GM12864 (cell line): ENCODE results near the gene MCM5.

Source experiments
- DNase-seq: peaks from one replicate; pipeline ENCODE4 v3.0.0-alpha.2; 2011; ENCODE audit warnings: low read depth
- H3K4me3 ChIP-seq: 2 replicates; pipeline ENCODE4 v1.5.1; 2011; ENCODE audit warnings: mild to moderate bottlenecking, low read depth, low read length, control low read depth
- CTCF ChIP-seq: IDR thresholded peaks from 2 replicates; pipeline ENCODE4 v1.5.1; 2011; ENCODE audit warnings: low read depth, mild to moderate bottlenecking, moderate library complexity, low read length, control low read depth, inconsistent platforms; ENCODE audit errors: missing control alignments

MCM5 gene

DNA sequence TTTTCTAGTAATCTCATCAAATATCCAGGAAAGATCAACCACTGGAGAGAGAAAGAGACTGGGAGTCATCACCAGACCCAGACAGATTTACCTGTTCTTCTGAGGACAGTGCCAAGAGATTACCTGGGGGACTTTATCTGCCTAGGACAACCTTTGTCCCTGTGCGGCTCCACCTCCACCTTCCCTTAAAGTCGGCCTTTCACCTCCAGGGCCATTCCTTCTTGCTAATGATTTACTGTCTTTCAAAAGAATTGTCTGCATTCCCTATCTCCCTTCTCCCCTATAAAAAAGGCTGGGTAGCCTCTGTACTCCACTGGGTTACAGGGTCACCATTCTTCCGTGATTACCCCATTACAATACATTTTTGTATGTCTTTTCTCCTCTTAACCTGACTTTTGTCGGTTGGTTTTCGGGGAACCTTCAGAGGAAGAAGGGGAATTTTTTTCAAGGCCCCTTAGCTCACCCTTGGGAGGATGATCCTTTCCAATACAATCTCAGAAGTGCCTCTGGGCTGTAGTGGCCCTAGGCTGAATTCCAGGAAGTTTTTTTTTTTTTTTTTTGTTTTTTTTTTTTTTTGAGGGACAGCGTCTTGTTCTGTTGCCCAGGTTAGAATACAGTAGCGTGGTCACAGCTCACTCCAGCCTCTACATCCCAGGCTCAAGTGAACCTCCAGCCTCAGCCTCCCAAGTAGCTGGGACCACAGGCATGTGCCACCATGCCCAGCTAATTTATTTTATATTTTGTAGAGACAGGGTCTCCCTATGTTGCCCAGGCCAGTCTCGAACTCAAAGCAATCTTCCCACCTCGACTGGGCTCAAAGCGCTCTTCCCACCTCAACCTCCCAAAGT is 20.6 kb upstream of the MCM5 start:
- no peak for DNase-seq
- H3K4me3 ChIP-seq: no peak overlapping the region
- TF ChIP-seq CTCF: no peak

GRCh38 chr22:35380013-35380412 is 19.9 kb upstream of the MCM5 start:
- no peak for DNase-seq
- H3K4me3 ChIP-seq: no peak overlapping the region
- TF ChIP-seq CTCF: no peak

DNA sequence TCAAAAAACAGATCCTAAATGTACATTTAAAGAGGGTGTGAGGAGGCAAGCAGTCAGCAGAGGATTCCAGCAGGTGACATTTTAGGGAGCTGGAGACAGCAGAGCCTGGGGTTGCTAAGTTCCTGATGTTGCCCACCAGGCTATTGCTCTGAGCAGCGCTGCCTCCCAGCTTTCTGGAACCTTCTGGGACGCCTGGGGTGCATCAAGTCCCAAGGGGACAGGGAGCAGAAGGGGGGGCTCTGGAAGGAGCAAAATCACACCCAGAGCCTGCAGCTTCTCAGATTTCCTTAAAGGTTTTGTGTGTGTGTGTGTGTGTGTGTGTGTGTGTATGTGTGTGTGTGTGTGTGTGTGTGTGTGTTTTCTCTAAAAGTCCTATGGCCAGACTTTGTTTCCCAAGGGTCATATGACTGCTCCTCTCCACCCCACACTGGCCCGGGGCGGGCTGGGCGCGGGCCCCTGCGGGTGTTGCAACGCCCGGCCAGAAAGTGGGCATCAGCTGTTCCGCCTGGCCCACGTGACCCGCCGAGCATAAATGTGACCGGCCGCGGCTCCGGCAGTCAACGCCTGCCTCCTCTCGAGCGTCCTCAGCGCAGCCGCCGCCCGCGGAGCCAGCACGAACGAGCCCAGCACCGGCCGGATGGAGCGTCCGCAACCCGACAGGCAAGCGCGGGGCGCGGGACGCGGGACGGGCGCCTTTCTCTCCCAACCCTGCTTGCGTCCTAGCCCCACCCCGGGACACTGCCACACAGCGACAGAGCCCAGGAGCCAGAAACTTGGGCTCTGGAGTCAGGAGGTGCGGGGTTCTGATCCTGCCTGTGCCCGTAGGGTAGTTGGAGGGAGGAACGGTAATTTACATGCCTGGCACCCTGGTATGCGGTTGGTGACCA is 19.2 kb upstream of the MCM5 start, which contains the start of gene HMOX1:
HMOX1 (plus strand) TSS at position 560 of the 887 bp plus-strand sequence; CDS start at position 638, 78 bp downstream.
- H3K4me3 ChIP-seq: peak within 1 kb of the TSS; percentile 70
- no peak for TF ChIP-seq CTCF
- peak; percentile 43 for DNase-seq

DNA sequence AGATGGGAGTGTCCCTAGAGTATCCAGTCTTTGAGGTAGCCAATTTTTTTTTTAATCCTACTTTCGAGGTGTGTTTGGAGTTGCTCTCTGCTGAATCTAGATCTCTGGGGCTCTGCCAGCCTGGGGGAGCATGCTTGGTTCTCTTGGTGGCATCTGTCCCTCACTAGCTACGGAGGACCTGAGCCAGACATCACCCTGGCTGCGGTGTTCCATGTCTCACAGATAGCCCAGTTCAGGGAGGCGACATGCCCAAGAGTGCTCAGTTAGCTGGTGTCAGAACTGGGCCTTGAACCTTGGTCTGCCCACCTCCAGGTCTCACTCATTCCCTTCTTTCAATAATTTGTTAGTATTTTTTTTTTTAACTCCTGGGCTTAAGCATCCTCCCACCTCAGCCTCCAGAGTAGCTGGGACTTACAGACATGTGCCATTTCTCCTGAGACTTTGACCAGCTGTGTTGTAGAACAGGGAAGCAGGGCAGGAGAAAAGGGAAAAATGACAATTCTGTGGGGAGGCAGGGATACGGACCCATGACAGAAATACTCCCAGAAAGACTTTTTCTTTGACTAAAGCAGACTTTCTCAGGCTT is 18.4 kb upstream of the MCM5 start:
- DNase-seq: no peak
- no peak for TF ChIP-seq CTCF
- peak overlapping the region; percentile 70 for H3K4me3 ChIP-seq

DNA sequence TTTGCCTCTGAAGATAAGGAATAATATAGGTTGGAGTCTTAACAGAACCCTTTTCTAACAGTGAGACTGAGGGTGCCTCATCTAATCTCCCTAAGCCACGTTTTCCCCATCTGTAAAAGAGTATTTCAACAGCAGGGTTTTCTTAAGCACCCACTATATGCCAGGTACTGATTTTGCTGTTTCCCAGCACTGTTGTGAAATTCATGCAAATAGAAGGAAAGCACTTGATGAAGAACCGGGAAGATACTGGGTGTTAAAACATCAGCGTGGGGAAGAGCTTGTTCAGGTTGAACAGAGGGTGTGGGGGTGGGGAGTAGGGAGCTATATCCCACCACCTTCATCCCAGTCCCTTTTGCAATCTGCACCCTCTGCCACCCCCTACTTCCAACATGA is 16.3 kb upstream of the MCM5 start:
- no peak overlapping the region for H3K4me3 ChIP-seq
- DNase-seq: no peak
- no peak for TF ChIP-seq CTCF

- DNase-seq: no peak
- no peak overlapping the region for H3K4me3 ChIP-seq
- no peak for TF ChIP-seq CTCF
Measured at GRCh38 chr22:35384527-35384926, 15.4 kb upstream of the MCM5 start.
